GM18861 (cell line): Measurements from ENCODE around the gene RUNX3.
"Not testable (repeated sequence)": the region's sequence is repeated elsewhere in the genome, so short reads cannot be mapped to it uniquely, and the experiment has no call there.

Experiments
- ATAC-seq: cut with Tn5 transposase; IDR thresholded peaks from one replicate; pipeline ENCODE4 v1.9.1; 2021; ENCODE audit not compliant: unreplicated experiment

Gene RUNX3

DNA sequence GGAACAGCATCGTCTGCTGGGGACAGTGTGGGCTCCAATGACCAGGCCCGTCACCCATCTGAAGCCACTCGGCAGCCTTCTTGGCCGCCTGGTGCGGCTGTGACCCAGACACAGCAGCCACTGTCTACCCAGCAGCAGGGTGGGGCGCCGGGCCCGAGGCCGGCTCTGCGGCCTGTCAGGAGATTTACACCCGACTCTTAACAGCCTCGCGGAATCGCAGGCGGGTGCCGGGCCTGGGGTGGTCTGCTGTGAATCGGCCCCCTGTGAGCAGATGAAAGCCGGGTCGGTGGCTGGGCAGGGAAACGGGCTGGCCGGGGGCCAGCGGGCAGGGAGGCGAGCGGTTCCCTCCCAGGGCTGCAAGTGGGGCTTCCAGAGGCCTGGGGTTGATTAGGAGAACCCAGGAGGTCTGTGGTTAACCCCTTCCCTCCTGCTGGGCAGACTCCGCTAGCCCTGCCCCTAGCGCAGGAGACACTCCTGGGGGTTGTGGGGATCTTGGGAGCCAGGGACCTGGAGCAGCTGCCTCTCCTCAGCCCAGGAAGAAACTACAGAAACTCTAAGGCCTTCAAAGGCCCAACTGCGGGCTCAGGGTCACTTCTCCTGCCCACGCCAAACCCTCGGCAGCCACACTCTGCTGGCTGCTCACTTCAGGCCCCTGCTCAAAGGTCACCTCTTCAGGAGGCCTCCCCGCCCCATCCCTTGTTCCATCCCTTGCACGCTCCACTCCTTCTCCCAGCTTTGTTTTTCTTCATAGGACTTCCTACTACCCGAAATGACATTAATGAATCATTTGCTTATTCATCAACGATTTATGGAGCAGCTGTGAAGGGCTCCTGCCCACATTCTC, 15.6 kb downstream of the RUNX3 start:
- no peak for ATAC-seq

GRCh38 chr1:24913616-24914225, 16.4 kb downstream of the RUNX3 start:
- no peak for ATAC-seq

DNA sequence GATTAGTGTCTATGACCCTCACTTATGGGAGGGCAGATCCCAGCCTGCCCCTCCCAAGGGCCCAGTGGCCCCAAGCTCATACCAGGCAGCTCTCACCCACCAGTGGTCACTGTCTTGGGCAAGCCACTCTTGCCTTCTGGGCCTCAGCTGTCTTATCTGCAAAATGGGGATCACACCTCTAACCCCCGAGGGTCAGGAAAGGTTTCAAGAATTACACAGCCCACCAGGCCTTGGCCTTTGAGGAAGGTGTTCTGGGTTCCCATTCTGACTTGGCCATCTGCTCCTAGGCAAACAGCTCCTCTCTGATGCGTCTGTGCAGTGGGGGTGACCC, 16.8 kb downstream of the RUNX3 start:
- no peak for ATAC-seq

- no peak for ATAC-seq
These were observed 17.5 kb downstream of the RUNX3 start for GRCh38 chr1:24912376-24913273.

- ATAC-seq: no peak
These were observed 18.4 kb downstream of the RUNX3 start for GRCh38 chr1:24911651-24912155.

DNA sequence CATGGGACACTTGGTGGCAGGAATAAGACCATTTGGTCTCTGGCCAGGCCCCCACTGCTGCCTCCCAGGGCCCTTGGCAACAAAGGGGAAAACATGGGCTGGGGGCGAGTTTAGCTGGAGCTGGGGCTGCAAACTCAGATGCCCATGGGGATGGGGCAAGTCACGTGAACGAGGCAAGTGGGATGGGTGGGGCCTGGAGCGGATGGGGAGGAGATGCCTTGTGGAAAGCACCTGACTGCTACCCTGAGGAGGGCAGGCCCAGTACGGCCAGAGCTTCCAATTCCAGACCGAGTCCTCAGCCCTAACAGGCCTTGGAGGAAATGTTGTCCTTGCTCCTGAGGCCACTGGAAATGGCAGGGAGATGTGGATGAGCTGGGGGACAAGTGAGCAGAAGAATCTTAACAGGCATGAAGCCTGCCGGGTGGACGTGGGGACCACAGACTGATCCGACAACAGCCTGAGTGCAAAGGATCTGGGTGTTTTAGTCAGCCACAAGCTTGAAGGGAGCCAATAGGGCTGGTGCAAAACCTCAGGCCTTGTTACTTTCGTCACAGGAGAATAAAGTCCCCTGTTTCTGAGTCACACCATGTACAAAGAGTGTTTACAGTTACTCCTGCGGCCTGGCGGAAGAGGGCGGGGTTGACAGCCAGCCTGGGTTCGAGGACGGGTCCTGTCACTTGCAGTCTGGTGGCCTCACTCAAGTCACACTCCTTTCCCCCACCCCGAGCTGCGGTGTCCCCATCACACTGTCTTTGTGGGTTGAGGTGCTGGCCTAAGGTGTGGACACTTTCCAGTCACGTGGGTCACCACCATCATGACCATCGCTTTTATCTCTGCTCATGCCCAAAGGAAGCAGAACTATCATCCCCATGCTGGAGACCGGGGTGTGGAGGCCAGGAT, 19.1 kb downstream of the RUNX3 start:
- ATAC-seq: no peak

GRCh38 chr1:24910210-24910609, 19.9 kb downstream of the RUNX3 start:
- no peak for ATAC-seq

DNA sequence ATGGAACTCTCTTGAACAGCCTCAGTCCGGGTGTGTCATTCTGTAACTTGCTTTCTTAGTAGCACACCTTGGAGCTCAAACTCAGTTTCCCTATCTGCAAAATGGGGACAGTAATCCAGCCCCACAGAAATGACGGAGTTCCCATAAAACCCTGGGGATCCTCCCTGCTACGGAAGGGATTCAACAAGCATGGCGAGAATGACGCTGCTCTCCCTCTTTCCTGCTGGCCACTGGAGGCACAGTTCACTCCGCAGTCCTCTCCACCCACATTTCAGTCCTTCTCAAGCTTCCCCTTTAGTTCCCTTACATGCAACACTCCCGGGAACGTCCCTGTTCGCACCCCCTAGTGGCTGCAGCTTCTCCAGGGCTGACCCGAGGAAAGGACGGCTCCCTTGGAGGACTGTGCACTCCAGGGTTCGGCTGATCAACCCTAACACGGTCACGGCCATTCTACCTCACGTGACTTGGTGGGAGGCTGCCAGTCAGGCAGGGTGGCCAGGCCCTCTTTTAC, 20.6 kb downstream of the RUNX3 start:
- no peak for ATAC-seq

DNA sequence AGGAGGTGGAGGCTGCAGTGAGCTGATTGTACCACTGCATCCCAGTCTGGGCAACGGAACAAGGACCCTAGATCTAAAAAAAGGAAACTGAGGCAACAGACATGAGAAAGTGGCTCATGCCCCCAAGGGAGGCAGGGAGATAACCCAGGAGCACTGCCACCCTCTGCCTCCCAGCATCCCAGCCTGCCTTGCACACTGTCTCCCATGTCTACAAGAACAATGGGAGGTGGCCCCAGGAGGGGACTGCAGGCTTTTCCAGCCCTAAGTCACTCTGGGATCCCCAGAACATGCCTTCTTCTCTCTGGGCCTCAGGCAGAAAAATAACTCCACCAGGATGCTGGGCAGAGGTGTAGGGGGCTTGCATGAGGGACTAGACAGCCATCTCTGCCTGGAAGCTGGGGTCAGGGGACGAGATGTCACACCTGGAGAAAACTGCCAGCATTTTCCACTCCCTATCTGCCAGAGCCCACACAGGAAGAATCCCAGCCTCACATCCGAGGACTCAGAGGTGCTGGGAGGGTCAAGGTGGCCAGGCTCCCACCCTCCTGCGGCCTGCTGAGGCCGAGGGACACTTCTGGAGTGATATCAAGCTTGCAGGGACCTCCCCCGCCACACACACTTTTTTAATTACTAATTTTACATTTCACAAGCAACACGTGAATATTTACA, 21.4 kb downstream of the RUNX3 start:
- no peak for ATAC-seq

DNA sequence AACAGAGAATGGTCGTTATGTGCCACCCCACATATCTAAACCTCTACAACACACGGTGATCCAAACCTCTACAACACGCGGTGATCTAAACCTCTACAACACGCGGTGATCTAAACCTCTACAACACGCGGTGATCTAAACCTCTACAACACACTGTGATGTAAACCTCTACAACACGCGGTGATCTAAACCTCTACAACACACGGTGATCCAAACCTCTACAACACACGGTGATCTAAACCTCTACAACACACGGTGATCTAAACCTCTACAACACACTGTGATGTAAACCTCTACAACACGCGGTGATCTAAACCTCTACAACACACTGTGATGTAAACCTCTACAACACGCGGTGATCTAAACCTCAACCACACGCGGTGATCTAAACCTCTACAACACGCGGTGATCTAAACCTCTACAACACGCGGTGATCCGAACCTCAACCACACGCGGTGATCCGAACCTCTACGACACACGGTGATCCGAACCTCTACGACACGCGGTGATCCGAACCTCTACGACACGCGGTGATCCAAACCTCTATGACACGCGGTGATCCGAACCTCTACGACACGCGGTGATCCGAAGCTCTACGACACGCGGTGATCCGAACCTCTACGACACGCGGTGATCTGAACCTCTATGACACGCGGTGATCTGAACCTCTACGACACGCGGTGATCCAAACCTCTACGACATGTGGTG, 22.3 kb downstream of the RUNX3 start:
- not testable (repeated sequence) for ATAC-seq

DNA sequence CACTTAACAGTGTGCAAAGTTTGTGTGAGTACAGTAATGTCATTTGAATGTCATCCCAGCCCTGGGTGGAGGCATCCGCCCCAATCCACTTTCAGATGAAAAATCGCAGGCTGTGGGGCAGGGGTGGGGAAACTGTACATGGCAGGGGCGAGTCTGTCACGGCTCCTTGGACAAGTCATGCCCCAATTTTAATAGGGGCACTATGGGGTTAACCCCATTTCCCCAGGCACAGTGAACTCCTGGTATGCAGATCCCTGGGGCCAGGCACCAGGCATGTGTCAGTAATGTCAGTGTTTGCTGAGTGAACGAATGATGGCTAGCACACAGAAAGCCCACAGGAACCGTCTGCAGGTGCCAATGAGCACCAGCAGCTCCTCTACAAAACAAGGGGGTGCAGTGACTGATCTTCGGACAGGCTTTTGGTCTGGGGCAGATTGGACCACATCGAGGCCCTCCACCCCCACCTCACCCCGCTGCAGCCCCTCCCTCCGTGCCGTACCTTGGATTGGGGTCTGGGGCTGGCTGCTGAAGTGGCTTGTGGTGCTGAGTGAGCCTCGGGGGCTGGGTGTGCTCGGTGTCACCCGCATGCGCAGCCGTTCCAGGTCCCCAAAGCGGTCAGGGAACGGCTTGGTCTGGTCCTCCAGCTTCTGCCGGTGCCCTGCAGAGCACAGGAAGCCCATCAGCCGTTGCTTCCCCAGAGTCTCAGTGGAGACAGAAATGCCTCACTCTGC, 23.2 kb downstream of the RUNX3 start:
- ATAC-seq: no peak

DNA sequence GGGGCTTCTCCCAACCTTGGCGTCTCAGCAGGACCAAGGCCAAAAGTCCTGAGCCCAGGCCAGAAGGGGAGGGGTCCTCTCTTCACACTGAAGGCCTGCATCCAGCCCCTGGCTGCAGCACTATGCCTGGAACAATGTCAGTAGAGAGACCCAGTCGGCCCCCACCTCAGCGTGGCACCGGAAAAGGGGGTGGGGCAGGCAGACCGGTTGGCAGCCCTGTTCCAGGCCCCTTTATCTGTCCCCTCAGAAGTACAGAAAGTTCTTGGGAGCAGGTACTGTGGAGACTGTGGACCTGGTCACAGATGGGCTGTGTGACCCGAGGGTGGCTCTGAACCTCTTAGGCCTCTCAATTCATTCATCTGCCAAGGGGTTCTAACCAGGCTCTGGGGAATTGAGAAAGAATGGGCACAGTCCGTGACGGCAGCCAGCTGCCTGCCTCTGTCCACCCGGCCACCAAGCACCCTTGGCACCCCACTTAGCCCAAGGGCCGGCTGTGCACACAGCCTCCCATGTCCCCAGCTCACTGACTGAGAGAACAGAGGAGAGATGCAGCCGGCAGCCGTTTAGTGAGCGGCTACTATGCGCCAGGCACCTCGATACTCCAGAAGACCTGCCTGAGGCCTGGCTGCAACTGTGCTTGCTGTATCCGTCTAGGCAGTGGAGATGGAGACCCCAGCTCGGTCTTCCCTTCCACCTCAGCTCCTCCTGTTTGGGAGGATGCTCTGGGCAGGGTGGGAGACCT, 23.9 kb downstream of the RUNX3 start:
- no peak for ATAC-seq

- no peak for ATAC-seq
These were observed 24.6 kb downstream of the RUNX3 start for GRCh38 chr1:24905355-24905978.

- ATAC-seq: no peak
These were observed 25.2 kb downstream of the RUNX3 start for GRCh38 chr1:24904731-24905354.

DNA sequence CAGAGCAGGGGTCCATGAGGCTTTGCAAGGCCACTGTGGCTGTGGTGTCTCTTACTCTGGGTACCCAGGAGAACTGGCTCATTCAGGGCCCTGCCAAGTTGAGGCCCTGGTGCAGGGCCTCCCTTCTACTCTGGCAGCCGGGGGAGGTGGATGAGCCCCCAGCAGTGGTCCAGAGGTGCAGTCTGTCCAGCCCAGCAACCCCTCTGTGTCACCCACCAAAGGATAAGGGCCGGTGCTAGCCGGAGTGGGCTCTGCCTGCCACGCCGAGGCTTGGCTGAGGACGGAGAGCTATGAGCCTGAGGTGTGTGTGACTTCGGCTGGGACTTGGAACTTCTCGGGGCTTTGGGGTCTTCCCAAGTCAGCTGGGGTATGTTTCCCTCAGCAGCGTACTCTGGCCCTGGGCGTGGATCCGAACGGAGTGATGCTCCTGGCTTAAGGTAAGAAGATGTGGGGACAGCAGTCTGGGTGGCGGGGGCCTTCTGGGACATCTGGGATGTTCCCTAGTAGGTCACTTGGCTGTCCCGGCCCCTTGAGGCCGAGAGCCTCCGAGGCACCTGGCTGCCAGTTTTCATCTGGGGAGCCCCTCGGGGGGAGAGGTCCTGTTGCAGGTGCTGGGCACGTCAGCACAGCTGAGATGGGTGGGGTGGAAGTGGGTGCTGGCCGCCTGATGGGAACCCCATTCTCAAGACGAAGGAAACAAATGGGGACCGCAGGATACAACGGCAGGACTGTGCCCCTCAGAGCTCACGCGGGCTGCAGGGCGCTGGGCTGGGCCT, 25.9 kb downstream of the RUNX3 start:
- ATAC-seq: no peak

DNA sequence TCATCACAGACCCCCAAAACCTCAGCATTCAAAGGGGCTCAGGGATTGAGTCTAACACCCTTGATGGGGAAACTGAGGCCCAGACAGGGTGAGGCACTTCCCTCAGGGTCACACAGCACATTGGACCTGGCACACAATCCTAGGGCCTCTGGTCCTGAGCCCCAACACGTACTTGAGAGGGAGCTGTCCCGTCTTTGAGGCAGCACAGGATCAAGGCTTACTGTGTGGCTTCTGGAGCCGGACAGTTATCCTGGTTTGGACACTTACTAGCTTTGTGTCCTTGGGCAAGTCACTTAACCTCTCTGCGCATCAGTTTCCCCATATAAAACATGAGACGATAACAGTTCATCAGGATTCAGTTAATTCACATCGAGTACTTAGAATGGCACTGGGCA, 26.5 kb downstream of the RUNX3 start:
- ATAC-seq: no peak
